Fibroblast of pulmonary artery (primary cell): ENCODE measurements around the gene RAPGEF5.
A peak's percentile ranks its signal among the peaks of the same experiment; 100 is the strongest.

Source experiments
- DNase-seq: peaks from one replicate; pipeline ENCODE4 v3.0.0-alpha.2; 2010; ENCODE audit warnings: low read depth
- H3K4me3 ChIP-seq: replicated peaks from 2 replicates; pipeline ENCODE4 v1.5.1; 2011; ENCODE audit warnings: low read depth, mild to moderate bottlenecking, control low read depth, low read length, moderate library complexity
- CTCF ChIP-seq: IDR thresholded peaks from 2 replicates; pipeline ENCODE4 v1.5.1; 2011; ENCODE audit warnings: mild to moderate bottlenecking, control low read depth, low read length, inconsistent platforms; ENCODE audit errors: missing control alignments

The RAPGEF5 gene

GRCh38 chr7:22123139-22123538 is 233.8 kb downstream of the RAPGEF5 start:
- no peak overlapping the region for H3K4me3 ChIP-seq
- no peak for TF ChIP-seq CTCF
- peak; percentile 18 for DNase-seq

DNA sequence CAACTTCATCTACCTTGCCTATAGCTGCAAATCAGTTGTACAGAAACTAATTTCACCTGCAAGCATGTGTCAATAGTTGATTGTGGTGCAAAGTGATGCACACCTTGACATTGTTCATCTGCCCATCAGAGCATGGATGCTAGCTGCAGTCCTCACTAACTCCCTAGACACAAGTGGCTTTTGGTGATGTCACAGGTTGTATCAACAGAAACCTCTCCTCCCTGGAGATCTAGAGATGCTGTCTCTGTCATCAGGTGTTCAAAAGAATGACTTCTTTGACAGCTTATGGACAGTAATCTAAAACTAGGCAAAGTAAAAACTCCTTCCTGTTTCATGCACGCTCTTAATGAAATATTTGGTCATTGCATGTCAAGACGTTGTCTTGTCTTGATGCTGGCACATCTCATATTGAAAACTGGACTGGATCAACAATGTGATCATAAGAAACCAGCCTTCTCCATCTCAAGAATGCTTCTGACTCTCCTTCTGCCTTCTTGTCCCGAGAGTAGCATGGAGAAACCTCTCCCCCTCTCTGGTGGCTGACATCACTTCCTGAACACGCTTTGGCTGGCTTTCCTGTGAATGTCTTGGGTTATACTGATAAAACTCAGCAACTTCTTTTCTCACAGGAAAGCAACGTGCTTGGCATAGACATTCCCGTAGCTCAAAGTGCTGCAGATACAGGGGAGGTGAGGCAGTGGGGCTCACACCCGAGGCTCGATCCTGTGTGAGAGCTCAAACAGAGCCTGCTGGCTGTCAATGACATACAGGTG is 235.1 kb downstream of the RAPGEF5 start:
- DNase-seq = peak; percentile 83
- H3K4me3 ChIP-seq = no peak overlapping the region
- no peak for TF ChIP-seq CTCF

GRCh38 chr7:22120391-22121053 is 236.4 kb downstream of the RAPGEF5 start:
- H3K4me3 ChIP-seq = no peak overlapping the region
- no peak for DNase-seq
- no peak for TF ChIP-seq CTCF

GRCh38 chr7:22117222-22117621 is 239.7 kb downstream of the RAPGEF5 start:
- no peak for TF ChIP-seq CTCF
- no peak for DNase-seq
- H3K4me3 ChIP-seq = no peak overlapping the region

DNA sequence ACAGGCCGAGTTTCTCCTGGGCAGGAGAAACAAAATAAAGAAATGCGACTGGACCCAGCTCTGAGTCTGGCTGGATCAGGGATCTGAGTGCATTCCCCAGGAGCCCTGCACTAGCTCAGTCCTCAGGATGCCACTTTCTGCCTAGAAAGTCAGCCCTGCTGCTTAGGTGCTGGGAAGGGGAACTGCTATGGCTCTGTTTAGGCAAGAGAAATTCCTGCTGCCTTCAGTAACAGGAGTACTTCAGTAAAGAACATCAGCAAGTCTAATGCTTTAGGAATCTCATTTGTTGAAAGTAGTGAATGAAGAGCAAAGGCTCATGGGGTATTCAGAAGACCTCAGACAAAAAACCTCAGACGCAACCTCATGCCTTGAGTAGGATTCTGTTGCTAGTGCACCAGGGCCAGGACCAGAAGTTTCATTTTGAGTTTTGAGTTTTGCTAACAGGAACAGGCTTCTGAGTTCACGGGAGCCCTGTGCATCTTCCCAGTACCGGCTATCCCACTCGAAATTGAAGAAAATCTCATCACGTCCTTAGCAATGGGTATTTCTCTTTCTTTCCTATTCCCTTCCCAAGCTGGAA is 240.4 kb downstream of the RAPGEF5 start:
- no peak for DNase-seq
- no peak overlapping the region for H3K4me3 ChIP-seq
- TF ChIP-seq CTCF = no peak

- TF ChIP-seq CTCF = no peak
- DNase-seq = no peak
Observed at GRCh38 chr7:22115689-22116088, 241.3 kb downstream of the RAPGEF5 start.

More at GRCh38 chr7:22115689-22116088, 241.3 kb downstream of the RAPGEF5 start:
- no peak overlapping the region for H3K4me3 ChIP-seq
